HCT116 (cell line): ENCODE data around the gene NSFL1C. TPM values are rescaled to one million over a fixed set of nuclear protein-coding genes. Genes with fewer than 3 reads are reported as not detected.

Experiments
- ATAC-seq: fragments of 200-7000 bp; cut with Tn5 transposase; 2 replicates; pipeline ENCODE4 v1.9.1; 2020; ENCODE audit warnings: mild to moderate bottlenecking, moderate library complexity
- BruUV-seq: library from RNA; stranded (reverse); fragments of 400-500 nt; replicated peaks from 2 replicates; lab custom pipeline; 2021; lab: Mats Ljungman, UMichigan
- CTCF ChIA-PET: fragments of 300-600 bp; sonication (Branson Sonifier 250); formaldehyde crosslinking; loops from one replicate; lab custom pipeline; 2021; ENCODE audit warnings: antibody characterized with exemption; lab: Charles Lee
- POLR2A ChIA-PET: fragments of 300-600, 350-600 bp; sonication (Branson Sonifier 250); formaldehyde crosslinking; loops from one replicate; lab custom pipeline; 2021; ENCODE audit warnings: antibody characterized with exemption; lab: Charles Lee
- RAD21 ChIA-PET, 2 experiments: fragments of 300-600 bp; sonication (Branson Sonifier 250); formaldehyde crosslinking; loops; one replicate each; lab custom pipeline; 2023; ENCODE audit warnings: low total read pairs in 2 of 2; ENCODE audit not compliant: uncharacterized antibody in 2 of 2, unreplicated experiment in 2 of 2, low non-redundant PET in 1 of 2; lab: Charles Lee
- DNase-seq: peaks from one replicate; pipeline ENCODE4 v3.0.0-alpha.2; 2010; ENCODE audit warnings: low read depth, low spot score
- H2AFZ ChIP-seq: fragments of 200-600 bp; shearing (Covaris generic), sonication (generic); 2 replicates; pipeline ENCODE4 v1.6.1; 2017; ENCODE audit warnings: low read depth, mixed run types, mixed read lengths, antibody characterized with exemption, low read length; ENCODE audit not compliant: poor library complexity, severe bottlenecking
- H3K27ac ChIP-seq: 2 replicates; pipeline ENCODE4 v1.5.1; 2012; ENCODE audit warnings: low read depth, low read length
- H3K27me3 ChIP-seq: fragments of 200-600 bp; sonication (generic); 2 replicates; pipeline ENCODE4 v1.6.1; 2016; ENCODE audit warnings: mixed run types, low read length, mixed read lengths; ENCODE audit not compliant: insufficient read depth
- H3K36me3 ChIP-seq, 2 experiments: fragments of 200-500 bp in 1 of 2; fragments of 200-600 bp in 1 of 2; sonication (Bioruptor generic) in 1 of 2; sonication (generic) in 1 of 2; 2 replicates each; pipeline versions ENCODE4 v1.5.1 to v1.6.1; 2014 to 2016; ENCODE audit warnings: low read length in 2 of 2, inconsistent platforms in 1 of 2, mixed read lengths in 1 of 2, mixed run types in 1 of 2; ENCODE audit not compliant: insufficient read depth in 2 of 2, control insufficient read depth in 1 of 2
- H3K4me1 ChIP-seq, 2 experiments: fragments of 200-600 bp in 1 of 2; sonication (generic) in 1 of 2; 2 replicates each; pipeline versions ENCODE4 v1.5.1 to v1.6.1; 2012 to 2017; ENCODE audit warnings: low read length in 2 of 2, inconsistent platforms in 1 of 2, mild to moderate bottlenecking in 1 of 2, mixed read lengths in 1 of 2, mixed run types in 1 of 2, moderate library complexity in 1 of 2; ENCODE audit not compliant: insufficient read depth in 2 of 2, control insufficient read depth in 1 of 2
- H3K4me2 ChIP-seq: fragments of 200-600 bp; sonication (generic); 2 replicates; pipeline ENCODE4 v1.6.1; 2017; ENCODE audit warnings: mixed run types, low read length, mixed read lengths
- H3K4me3 ChIP-seq, 2 experiments: fragments of 200-600 bp in 1 of 2; sonication (generic) in 1 of 2; replicated peaks in 1 of 2; 2 replicates each; pipeline ENCODE4 v1.5.1; 2011 to 2016; ENCODE audit warnings: low read length in 2 of 2, control low read depth in 1 of 2, low read depth in 1 of 2, mild to moderate bottlenecking in 1 of 2, mixed read lengths in 1 of 2, mixed run types in 1 of 2
- H3K79me2 ChIP-seq: fragments of 200-600 bp; sonication (generic); 2 replicates; pipeline ENCODE4 v1.6.1; 2017; ENCODE audit warnings: mild to moderate bottlenecking, mixed run types, low read length, moderate library complexity, mixed read lengths; ENCODE audit not compliant: insufficient read depth
- H3K9ac ChIP-seq: fragments of 200-600 bp; sonication (generic); 2 replicates; pipeline ENCODE4 v1.6.1; 2016; ENCODE audit warnings: low read length, mixed read lengths
- H3K9me2 ChIP-seq: fragments of 200-600 bp; sonication (generic), shearing (Covaris generic); 2 replicates; pipeline ENCODE4 v1.6.1; 2017; ENCODE audit warnings: mixed run types, mild to moderate bottlenecking, moderate library complexity; ENCODE audit not compliant: insufficient read depth
- H3K9me3 ChIP-seq, 2 experiments: fragments of 200-500 bp in 1 of 2; fragments of 200-600 bp in 1 of 2; sonication (Bioruptor generic) in 1 of 2; sonication (generic) in 1 of 2; 2 replicates each; pipeline ENCODE4 v1.6.1; 2014 to 2017; ENCODE audit warnings: low read length in 2 of 2, mixed read lengths in 2 of 2, inconsistent platforms in 1 of 2, low read depth in 1 of 2, mild to moderate bottlenecking in 1 of 2, mixed run types in 1 of 2, moderate library complexity in 1 of 2; ENCODE audit not compliant: control insufficient read depth in 1 of 2, insufficient read depth in 1 of 2
- H4K20me1 ChIP-seq: fragments of 200-600 bp; sonication (generic), shearing (Covaris generic); 2 replicates; pipeline ENCODE4 v1.6.1; 2017; ENCODE audit warnings: mixed run types, mild to moderate bottlenecking, moderate library complexity; ENCODE audit not compliant: insufficient read depth
- ATF3 ChIP-seq: IDR thresholded peaks from 2 replicates; pipeline ENCODE4 v1.6.1; 2012
- CBX3 ChIP-seq: IDR thresholded peaks from 2 replicates; pipeline ENCODE4 v1.6.1; 2012; ENCODE audit warnings: low read depth
- CEBPB ChIP-seq: IDR thresholded peaks from 2 replicates; pipeline ENCODE4 v1.6.1; 2012; ENCODE audit warnings: low read depth
- CTCF ChIP-seq, 3 experiments: fragments of 200-600 bp in 1 of 3; sonication (generic) in 1 of 3; IDR thresholded peaks in 2 of 3; conservative IDR thresholded peaks in 1 of 3; 2 replicates each; pipeline ENCODE4 v1.5.1; 2012 to 2017; ENCODE audit warnings: low read depth in 2 of 3, low read length in 2 of 3, antibody characterized with exemption in 1 of 3, borderline replicate concordance in 1 of 3, control low read depth in 1 of 3, mild to moderate bottlenecking in 1 of 3, mixed read lengths in 1 of 3, mixed run types in 1 of 3, moderate library complexity in 1 of 3; ENCODE audit not compliant: insufficient read depth in 1 of 3
- ELF1 ChIP-seq: IDR thresholded peaks from 2 replicates; pipeline ENCODE4 v1.6.1; 2012; ENCODE audit warnings: low read depth, borderline replicate concordance
- EZH2phosphoT487 ChIP-seq: fragments of 200-600 bp; IDR thresholded peaks from 2 replicates; pipeline ENCODE4 v1.6.1; 2018; ENCODE audit warnings: antibody characterized with exemption, borderline replicate concordance
- POLR2A ChIP-seq: IDR thresholded peaks from 2 replicates; pipeline ENCODE4 v1.7.0; 2011; ENCODE audit warnings: borderline replicate concordance; ENCODE audit not compliant: insufficient read depth, insufficient read length; ENCODE audit errors: extremely low read depth
- POLR2AphosphoS5 ChIP-seq: IDR thresholded peaks from 2 replicates; pipeline ENCODE4 v1.6.1; 2011; ENCODE audit warnings: mild to moderate bottlenecking, low read depth, low read length, moderate library complexity
- RAD21 ChIP-seq: IDR thresholded peaks from 2 replicates; pipeline ENCODE4 v1.6.1; 2012; ENCODE audit warnings: low read depth, mild to moderate bottlenecking
- SIN3A ChIP-seq: IDR thresholded peaks from 2 replicates; pipeline ENCODE4 v1.6.1; 2012; ENCODE audit warnings: low read depth
- TCF7L2 ChIP-seq: IDR thresholded peaks from 2 replicates; pipeline ENCODE4 v1.7.0; 2011; ENCODE audit warnings: borderline replicate concordance, inconsistent platforms; ENCODE audit not compliant: insufficient read depth, insufficient read length; ENCODE audit errors: extremely low read depth
- ZBTB33 ChIP-seq: IDR thresholded peaks from 2 replicates; pipeline ENCODE4 v1.6.1; 2011; ENCODE audit warnings: mild to moderate bottlenecking, low read length, moderate library complexity; ENCODE audit not compliant: insufficient replicate concordance; ENCODE audit errors: extremely low read depth
- ZFX ChIP-seq: fragments of 450-650 bp; IDR thresholded peaks from 2 replicates; pipeline ENCODE4 v1.6.1; 2017
- intact Hi-C: fragments of 100-400 bp; cut with micrococcal nuclease; formaldehyde crosslinking; loops from 2 replicates; pipeline ENCODE4 v1.10.0; 2022
- total RNA-seq: library from RNA; stranded (reverse); gene quantifications from one replicate; pipeline ENCODE4 v1.2.1, GENCODE V29; 2021; ENCODE audit not compliant: unreplicated experiment

Gene NSFL1C
- total RNA-seq, 1 experiment from 2014 or later: 93.4 TPM

- ChIA-PET CTCF (interaction anchor here (1.1 to 2.2 kb wide), 2 partner anchors 11 to 268 kb away, joined by 3 to 14 read pairs; no protein-coding TSS in a partner anchor), POLR2A (no interaction called here), RAD21 (no interaction called here)
- no peak for DNase-seq
- intact Hi-C loops: no loop called here
- Histone ChIP-seq H3K9ac (no peak overlapping the region), H3K27me3 (no peaks in the 10 kb centered on the region), H3K9me2 (no peaks in the 10 kb centered on the region), H3K4me3 (no peak overlapping the region), H3K27ac (no peak overlapping the region), H3K36me3 (no peaks in the 10 kb centered on the region), H2AFZ (peak overlapping the region; percentile 63), H4K20me1 (no peaks in the 10 kb centered on the region), H3K79me2 (no peaks in the 10 kb centered on the region), H3K4me1 (no peaks in the 10 kb centered on the region), H3K9me3 (no peaks in the 10 kb centered on the region), H3K4me2 (no peak overlapping the region)
- TF ChIP-seq POLR2A (no peak), ZFX (no peak), CEBPB (no peak), ELF1 (no peak), ATF3 (no peak), RAD21 (no peak), CBX3 (no peak), ZBTB33 (no peak), POLR2AphosphoS5 (no peak), CTCF (IDR thresholded peaks at IDR 0.05 in 2 of 3, conservative IDR thresholded peaks at IDR 0.05 in 1 of 3; ENCODE audit: borderline replicate concordance in 1 of 3, insufficient read depth in 1 of 3, low read depth in 2 of 3, low read length in 2 of 3) (no peak), EZH2phosphoT487 (no peak), TCF7L2 (no peak), SIN3A (no peak)
- ATAC-seq: no peak
- BruUV-seq: no TSS peak
Measured at GRCh38 chr20:1508574-1508973, 41.9 kb upstream of the NSFL1C start.
